T-helper 1 cell treated with Interleukin-12 subunit alpha and Interleukin-12 subunit beta and Interleukin-4 antibody, amounts not matched to agents 30 μg/mL and 1 μg/mL, for 36 hours (primary cell): ENCODE measurements around the gene RNF25.

Experiments
- H3K27ac Mint-ChIP-seq: one replicate; pipeline ENCODE4 v1.8.0; 2021; ENCODE audit warnings: mild to moderate bottlenecking, mixed read lengths
- H3K27me3 Mint-ChIP-seq: one replicate; pipeline ENCODE4 v1.8.0; 2021; ENCODE audit warnings: low read depth, mixed read lengths
- H3K36me3 Mint-ChIP-seq: one replicate; pipeline ENCODE4 v1.8.0; 2021; ENCODE audit warnings: low read depth, mixed read lengths
- H3K4me1 Mint-ChIP-seq: one replicate; pipeline ENCODE4 v1.8.0; 2021; ENCODE audit warnings: low read depth, mixed read lengths
- H3K4me3 Mint-ChIP-seq: one replicate; pipeline ENCODE4 v1.8.0; 2021; ENCODE audit warnings: mild to moderate bottlenecking, moderate library complexity, mixed read lengths
- H3K9me3 Mint-ChIP-seq: one replicate; pipeline ENCODE4 v1.8.0; 2021; ENCODE audit warnings: mixed read lengths

Gene RNF25

GRCh38 chr2:218659258-218659987, 12.4 kb downstream of the RNF25 start, which contains the start of the genes BCS1L and ZNF142:
BCS1L (plus strand) TSS chr2:218659683; CDS start chr2:218660988, 1,305 bp downstream.
ZNF142 (minus strand) TSS chr2:218659623; CDS start chr2:218656429, 3,194 bp downstream.
- H3K4me3 Mint-ChIP-seq, result peak within 1 kb of the TSS; percentile 96
- H3K9me3 Mint-ChIP-seq, result no peaks in the 10 kb centered on the region
- H3K27ac Mint-ChIP-seq, result peak within 1 kb of the TSS; percentile 90
- peaks cover 32% of the 10 kb centered on the region for H3K36me3 Mint-ChIP-seq
- no peaks in the 10 kb centered on the region for H3K27me3 Mint-ChIP-seq
- peaks cover 18% of the 10 kb centered on the region for H3K4me1 Mint-ChIP-seq

GRCh38 chr2:218658671-218659257, 13.0 kb downstream of the RNF25 start:
- Mint-ChIP-seq H3K4me3 (peak overlapping the region; percentile 96), H3K27ac (peak overlapping the region; percentile 90), H3K36me3 (peaks cover 28% of the 10 kb centered on the region)

GRCh38 chr2:218655751-218656150, 16.1 kb downstream of the RNF25 start:
- Mint-ChIP-seq H3K9me3 (no peaks in the 10 kb centered on the region), H3K27me3 (no peaks in the 10 kb centered on the region), H3K36me3 (peaks cover 16% of the 10 kb centered on the region), H3K27ac (no peak overlapping the region), H3K4me1 (peaks cover 18% of the 10 kb centered on the region), H3K4me3 (no peak overlapping the region)

More at GRCh38 chr2:218658671-218659257, 13.0 kb downstream of the RNF25 start:
- Mint-ChIP-seq H3K27me3 (no peaks in the 10 kb centered on the region), H3K9me3 (no peaks in the 10 kb centered on the region), H3K4me1 (peaks cover 18% of the 10 kb centered on the region)

GRCh38 chr2:218648787-218649100, 23.1 kb downstream of the RNF25 start:
- H3K36me3 Mint-ChIP-seq, result peaks cover 39% of the 10 kb centered on the region
- H3K4me1 Mint-ChIP-seq, result peaks cover 2% of the 10 kb centered on the region
- no peak overlapping the region for H3K4me3 Mint-ChIP-seq

GRCh38 chr2:218648088-218648786, 23.6 kb downstream of the RNF25 start:
- no peaks in the 10 kb centered on the region for H3K27me3 Mint-ChIP-seq
- peaks cover 2% of the 10 kb centered on the region for H3K4me1 Mint-ChIP-seq
- no peak overlapping the region for H3K27ac Mint-ChIP-seq
- H3K36me3 Mint-ChIP-seq, result peaks cover 39% of the 10 kb centered on the region
- no peaks in the 10 kb centered on the region for H3K9me3 Mint-ChIP-seq
- H3K4me3 Mint-ChIP-seq, result no peak overlapping the region

More at GRCh38 chr2:218648787-218649100, 23.1 kb downstream of the RNF25 start:
- Mint-ChIP-seq H3K9me3 (no peaks in the 10 kb centered on the region), H3K27ac (no peak overlapping the region), H3K27me3 (no peaks in the 10 kb centered on the region)

- no peaks in the 10 kb centered on the region for H3K9me3 Mint-ChIP-seq
- H3K27me3 Mint-ChIP-seq, result no peaks in the 10 kb centered on the region
- peaks cover 2% of the 10 kb centered on the region for H3K4me1 Mint-ChIP-seq
- no peak overlapping the region for H3K27ac Mint-ChIP-seq
- H3K36me3 Mint-ChIP-seq, result peaks cover 45% of the 10 kb centered on the region
- no peak overlapping the region for H3K4me3 Mint-ChIP-seq
Measured at GRCh38 chr2:218645126-218645525, 26.7 kb downstream of the RNF25 start.

- Mint-ChIP-seq H3K27me3 (no peaks in the 10 kb centered on the region), H3K36me3 (peaks cover 43% of the 10 kb centered on the region), H3K4me3 (no peak overlapping the region), H3K4me1 (peaks cover 2% of the 10 kb centered on the region), H3K27ac (no peak overlapping the region), H3K9me3 (no peaks in the 10 kb centered on the region)
Measured at GRCh38 chr2:218644721-218645120, 27.1 kb downstream of the RNF25 start.

GRCh38 chr2:218643751-218644310, 28.0 kb downstream of the RNF25 start:
- peaks cover 2% of the 10 kb centered on the region for H3K4me1 Mint-ChIP-seq
- H3K4me3 Mint-ChIP-seq, result no peak overlapping the region
- H3K36me3 Mint-ChIP-seq, result peaks cover 38% of the 10 kb centered on the region
- no peak overlapping the region for H3K27ac Mint-ChIP-seq
- no peaks in the 10 kb centered on the region for H3K9me3 Mint-ChIP-seq
- no peaks in the 10 kb centered on the region for H3K27me3 Mint-ChIP-seq

GRCh38 chr2:218642786-218643185, 29.0 kb downstream of the RNF25 start:
- H3K36me3 Mint-ChIP-seq, result peaks cover 31% of the 10 kb centered on the region

GRCh38 chr2:218642121-218642656, 29.6 kb downstream of the RNF25 start:
- H3K36me3 Mint-ChIP-seq, result peaks cover 35% of the 10 kb centered on the region

More at GRCh38 chr2:218642786-218643185, 29.0 kb downstream of the RNF25 start:
- H3K4me1 Mint-ChIP-seq, result no peaks in the 10 kb centered on the region
- no peak overlapping the region for H3K4me3 Mint-ChIP-seq
- no peak overlapping the region for H3K27ac Mint-ChIP-seq
- H3K27me3 Mint-ChIP-seq, result no peaks in the 10 kb centered on the region
- no peaks in the 10 kb centered on the region for H3K9me3 Mint-ChIP-seq

GRCh38 chr2:218638372-218638771, 33.4 kb downstream of the RNF25 start:
- Mint-ChIP-seq H3K4me1 (no peaks in the 10 kb centered on the region), H3K9me3 (no peaks in the 10 kb centered on the region), H3K36me3 (peaks cover 37% of the 10 kb centered on the region), H3K27me3 (no peaks in the 10 kb centered on the region), H3K4me3 (no peak overlapping the region), H3K27ac (no peak overlapping the region)

More at GRCh38 chr2:218642121-218642656, 29.6 kb downstream of the RNF25 start:
- no peaks in the 10 kb centered on the region for H3K9me3 Mint-ChIP-seq
- no peaks in the 10 kb centered on the region for H3K27me3 Mint-ChIP-seq
- no peak overlapping the region for H3K27ac Mint-ChIP-seq
- no peak overlapping the region for H3K4me3 Mint-ChIP-seq
- no peaks in the 10 kb centered on the region for H3K4me1 Mint-ChIP-seq

- Mint-ChIP-seq H3K4me1 (no peaks in the 10 kb centered on the region), H3K4me3 (no peak overlapping the region), H3K27ac (no peak overlapping the region), H3K27me3 (no peaks in the 10 kb centered on the region), H3K9me3 (no peaks in the 10 kb centered on the region), H3K36me3 (peaks cover 35% of the 10 kb centered on the region)
Measured at GRCh38 chr2:218635719-218636118, 36.1 kb downstream of the RNF25 start.

- Mint-ChIP-seq H3K36me3 (peaks cover 19% of the 10 kb centered on the region), H3K4me1 (no peaks in the 10 kb centered on the region), H3K27me3 (no peaks in the 10 kb centered on the region), H3K9me3 (no peaks in the 10 kb centered on the region), H3K4me3 (no peak overlapping the region), H3K27ac (no peak overlapping the region)
Measured at GRCh38 chr2:218631837-218632236, 40.0 kb downstream of the RNF25 start.

GRCh38 chr2:218627939-218628338, 43.9 kb downstream of the RNF25 start:
- no peaks in the 10 kb centered on the region for H3K27me3 Mint-ChIP-seq
- H3K27ac Mint-ChIP-seq, result no peak overlapping the region
- peaks cover 3% of the 10 kb centered on the region for H3K36me3 Mint-ChIP-seq
- H3K9me3 Mint-ChIP-seq, result no peaks in the 10 kb centered on the region
- H3K4me1 Mint-ChIP-seq, result no peaks in the 10 kb centered on the region
- H3K4me3 Mint-ChIP-seq, result no peak overlapping the region
